ENCODE data around the gene HABP2. TPM values are rescaled to one million over a fixed set of nuclear protein-coding genes. Genes with fewer than 3 reads are reported as not detected.

HABP2 gene
- total and polyA plus RNA-seq, 2 experiments from 2014 or later = 48.3 to 102 TPM

GRCh38 chr10:113619401-113619800 is 66.5 kb downstream of the HABP2 start:
- Histone ChIP-seq H3K4me3 (no peak overlapping the region), H3K9me3 (ENCODE audit: low read depth) (no peaks in the 10 kb centered on the region), H2AFZ (no peak overlapping the region), H3K4me1 (ENCODE audit: insufficient read depth) (no peaks in the 10 kb centered on the region), H3K79me2 (no peaks in the 10 kb centered on the region), H4K20me1 (ENCODE audit: insufficient read depth, poor library complexity, severe bottlenecking) (no peaks in the 10 kb centered on the region), H3K9me2 (replicated peaks; ENCODE audit: insufficient read depth) (no peaks in the 10 kb centered on the region), H3K36me3 (replicated peaks; ENCODE audit: insufficient read depth, low read depth) (no peaks in the 10 kb centered on the region), H3K4me2 (no peak overlapping the region), H3K27ac (no peak overlapping the region), H3K27me3 (peaks cover 29% of the 10 kb centered on the region)
- no peak for DNase-seq (ENCODE audit: low spot score)
- no peak for TF ChIP-seq EZH2 (IDR thresholded peaks at IDR 0.05; ENCODE audit: borderline replicate concordance)
- no peak for TF ChIP-seq EZH2phosphoT487 (IDR thresholded peaks at IDR 0.05; ENCODE audit: low read depth, severe bottlenecking, unreplicated experiment)
- no peak for TF ChIP-seq CTCF (IDR thresholded peaks at IDR 0.05; ENCODE audit: poor library complexity)
- 96% methylated on average over 1 of the region's 1 CpG for WGBS (ENCODE audit: low lambda C conversion rate, missing lambda C conversion rate)

GRCh38 chr10:113620511-113620910 is 67.7 kb downstream of the HABP2 start:
- H4K20me1 ChIP-seq (ENCODE audit: insufficient read depth, poor library complexity, severe bottlenecking) = no peaks in the 10 kb centered on the region
- no peak overlapping the region for H3K4me2 ChIP-seq
- H3K9me2 ChIP-seq (replicated peaks; ENCODE audit: insufficient read depth) = no peaks in the 10 kb centered on the region
- no peak overlapping the region for H3K27ac ChIP-seq
- no peak overlapping the region for H3K4me3 ChIP-seq
- no peak overlapping the region for H2AFZ ChIP-seq
- H3K27me3 ChIP-seq = peaks cover 29% of the 10 kb centered on the region
- no peaks in the 10 kb centered on the region for H3K4me1 ChIP-seq (ENCODE audit: insufficient read depth)
- no peaks in the 10 kb centered on the region for H3K79me2 ChIP-seq
- TF ChIP-seq EZH2 (IDR thresholded peaks at IDR 0.05; ENCODE audit: borderline replicate concordance) = no peak
- no peak for TF ChIP-seq EZH2phosphoT487 (IDR thresholded peaks at IDR 0.05; ENCODE audit: low read depth, severe bottlenecking, unreplicated experiment)
- no peak for TF ChIP-seq CTCF (IDR thresholded peaks at IDR 0.05; ENCODE audit: poor library complexity)
- no peak for DNase-seq (ENCODE audit: low spot score)
- no peaks in the 10 kb centered on the region for H3K36me3 ChIP-seq (replicated peaks; ENCODE audit: insufficient read depth, low read depth)
- H3K9me3 ChIP-seq (ENCODE audit: low read depth) = no peaks in the 10 kb centered on the region
- WGBS (ENCODE audit: low lambda C conversion rate, missing lambda C conversion rate) = 84% methylated on average over 8 of the region's 8 CpGs

- Histone ChIP-seq H3K79me2 (no peaks in the 10 kb centered on the region), H3K4me1 (ENCODE audit: insufficient read depth) (no peaks in the 10 kb centered on the region), H3K27ac (no peak overlapping the region), H3K36me3 (replicated peaks; ENCODE audit: insufficient read depth, low read depth) (no peaks in the 10 kb centered on the region), H2AFZ (no peak overlapping the region), H3K4me3 (no peak overlapping the region), H3K9me3 (ENCODE audit: low read depth) (no peaks in the 10 kb centered on the region), H3K27me3 (peaks cover 29% of the 10 kb centered on the region), H3K4me2 (no peak overlapping the region), H3K9me2 (replicated peaks; ENCODE audit: insufficient read depth) (no peaks in the 10 kb centered on the region), H4K20me1 (ENCODE audit: insufficient read depth, poor library complexity, severe bottlenecking) (no peaks in the 10 kb centered on the region)
- TF ChIP-seq CTCF (IDR thresholded peaks at IDR 0.05; ENCODE audit: poor library complexity) (no peak), EZH2phosphoT487 (IDR thresholded peaks at IDR 0.05; ENCODE audit: low read depth, severe bottlenecking, unreplicated experiment) (no peak), EZH2 (IDR thresholded peaks at IDR 0.05; ENCODE audit: borderline replicate concordance) (no peak)
- DNase-seq (ENCODE audit: low spot score) = no peak
- 92% methylated on average over 9 of the region's 9 CpGs for WGBS (ENCODE audit: low lambda C conversion rate, missing lambda C conversion rate)
These were observed 68.1 kb downstream of the HABP2 start for GRCh38 chr10:113620936-113621335.

- DNase-seq (ENCODE audit: low spot score) = no peak
- no peak overlapping the region for H2AFZ ChIP-seq
- no peaks in the 10 kb centered on the region for H4K20me1 ChIP-seq (ENCODE audit: insufficient read depth, poor library complexity, severe bottlenecking)
- WGBS (ENCODE audit: low lambda C conversion rate, missing lambda C conversion rate) = 87% methylated on average over 8 of the region's 8 CpGs
- no peaks in the 10 kb centered on the region for H3K4me1 ChIP-seq (ENCODE audit: insufficient read depth)
- no peak for TF ChIP-seq EZH2 (IDR thresholded peaks at IDR 0.05; ENCODE audit: borderline replicate concordance)
- no peak for TF ChIP-seq EZH2phosphoT487 (IDR thresholded peaks at IDR 0.05; ENCODE audit: low read depth, severe bottlenecking, unreplicated experiment)
- no peak for TF ChIP-seq CTCF (IDR thresholded peaks at IDR 0.05; ENCODE audit: poor library complexity)
- H3K36me3 ChIP-seq (replicated peaks; ENCODE audit: insufficient read depth, low read depth) = no peaks in the 10 kb centered on the region
- no peak overlapping the region for H3K4me3 ChIP-seq
- H3K4me2 ChIP-seq = no peak overlapping the region
- no peaks in the 10 kb centered on the region for H3K79me2 ChIP-seq
- H3K9me3 ChIP-seq (ENCODE audit: low read depth) = no peaks in the 10 kb centered on the region
- H3K27ac ChIP-seq = no peak overlapping the region
- H3K9me2 ChIP-seq (replicated peaks; ENCODE audit: insufficient read depth) = no peaks in the 10 kb centered on the region
- H3K27me3 ChIP-seq = peaks cover 22% of the 10 kb centered on the region
These were observed 68.9 kb downstream of the HABP2 start for GRCh38 chr10:113621799-113622198.
